Measurements from ENCODE around the gene AMMECR1.

AMMECR1 gene

DNA sequence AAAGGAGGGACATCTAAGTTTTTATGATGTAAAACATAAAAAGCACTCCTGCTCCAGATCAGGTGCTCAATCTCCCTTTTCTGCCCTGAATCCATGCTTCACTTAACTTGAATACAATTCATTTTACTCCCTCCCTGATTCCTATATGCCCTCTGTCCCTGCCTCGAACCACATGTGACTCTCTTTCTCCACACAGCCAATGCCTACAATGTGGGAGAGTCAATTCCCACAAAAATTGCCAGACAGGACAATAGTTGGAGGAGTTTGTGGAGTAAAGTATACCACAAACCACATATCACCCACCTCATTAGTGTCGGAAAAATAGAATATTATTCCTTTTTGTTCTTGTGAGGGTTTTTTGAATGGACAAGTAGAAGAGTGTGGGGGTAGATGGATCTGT, 9.7 kb downstream of the AMMECR1 start:
- ATAC-seq (ENCODE audit: insufficient read depth, low read depth): no peak
- Histone ChIP-seq H3K9ac (ENCODE audit: low read depth, low read length) (no peak overlapping the region), H3K36me3 (ENCODE audit: insufficient read depth, low read length) (no peaks in the 10 kb centered on the region), H2AFZ (ENCODE audit: low read depth, low read length) (no peak overlapping the region), H3K4me1 (ENCODE audit: insufficient read depth, low read length) (no peaks in the 10 kb centered on the region), H3K4me3 (ENCODE audit: low read depth in 1 of 2, low read length in 2 of 2) (no peak overlapping the region), H3K27ac (ENCODE audit: low read length) (no peak overlapping the region), H3K9me3 (ENCODE audit: insufficient read depth, low read length, severe bottlenecking) (no peaks in the 10 kb centered on the region), H3K79me2 (ENCODE audit: insufficient read depth, low read length) (peaks cover 31% of the 10 kb centered on the region; the same call in 1 of the 2 replicates), H4K20me1 (ENCODE audit: insufficient read depth, low read length) (no peaks in the 10 kb centered on the region), H3K27me3 (ENCODE audit: insufficient read depth, low read length, poor library complexity) (no peaks in the 10 kb centered on the region), H3K4me2 (ENCODE audit: insufficient read depth, low read length) (no peak overlapping the region)
- no peak for TF ChIP-seq CTCF (IDR thresholded peaks at IDR 0.05; ENCODE audit: borderline replicate concordance, extremely low read depth, low read length, poor library complexity, severe bottlenecking)
- DNase-seq: no peak

GRCh38 chrX:110304884-110305283, 13.0 kb downstream of the AMMECR1 start:
- no peak for TF ChIP-seq CTCF (IDR thresholded peaks at IDR 0.05; ENCODE audit: borderline replicate concordance, extremely low read depth, low read length, poor library complexity, severe bottlenecking)
- no peak for TF ChIP-seq EZH2 (IDR thresholded peaks at IDR 0.05; ENCODE audit: borderline replicate concordance, low read depth, low read length, severe bottlenecking)
- peaks cover 11% of the 10 kb centered on the region; the same call in 1 of the 2 replicates for H3K79me2 ChIP-seq (ENCODE audit: insufficient read depth, low read length)
- no peaks in the 10 kb centered on the region for H4K20me1 ChIP-seq (ENCODE audit: insufficient read depth, low read length)

GRCh38 chrX:110304371-110304770, 13.5 kb downstream of the AMMECR1 start:
- no peaks in the 10 kb centered on the region for H3K4me1 ChIP-seq (ENCODE audit: insufficient read depth, low read length)
- no peaks in the 10 kb centered on the region for H4K20me1 ChIP-seq (ENCODE audit: insufficient read depth, low read length)
- no peak overlapping the region for H3K9ac ChIP-seq (ENCODE audit: low read depth, low read length)
- no peak overlapping the region for H3K4me3 ChIP-seq (ENCODE audit: low read depth in 1 of 2, low read length in 2 of 2)
- no peak overlapping the region for H3K4me2 ChIP-seq (ENCODE audit: insufficient read depth, low read length)
- DNase-seq: no peak
- TF ChIP-seq EZH2 (IDR thresholded peaks at IDR 0.05; ENCODE audit: borderline replicate concordance, low read depth, low read length, severe bottlenecking) (no peak), CTCF (IDR thresholded peaks at IDR 0.05; ENCODE audit: borderline replicate concordance, extremely low read depth, low read length, poor library complexity, severe bottlenecking) (no peak)
- no peak for ATAC-seq (ENCODE audit: insufficient read depth, low read depth)
- H3K9me3 ChIP-seq (ENCODE audit: insufficient read depth, low read length, severe bottlenecking): no peaks in the 10 kb centered on the region
- peaks cover 10% of the 10 kb centered on the region; the same call in 1 of the 2 replicates for H3K79me2 ChIP-seq (ENCODE audit: insufficient read depth, low read length)
- H3K27ac ChIP-seq (ENCODE audit: low read length): no peak overlapping the region
- H3K36me3 ChIP-seq (ENCODE audit: insufficient read depth, low read length): no peaks in the 10 kb centered on the region
- no peak overlapping the region for H2AFZ ChIP-seq (ENCODE audit: low read depth, low read length)
- H3K27me3 ChIP-seq (ENCODE audit: insufficient read depth, low read length, poor library complexity): no peaks in the 10 kb centered on the region

More at GRCh38 chrX:110304884-110305283, 13.0 kb downstream of the AMMECR1 start:
- Histone ChIP-seq H3K36me3 (ENCODE audit: insufficient read depth, low read length) (no peaks in the 10 kb centered on the region), H3K9ac (ENCODE audit: low read depth, low read length) (no peak overlapping the region), H3K4me1 (ENCODE audit: insufficient read depth, low read length) (no peaks in the 10 kb centered on the region), H3K4me2 (ENCODE audit: insufficient read depth, low read length) (no peak overlapping the region), H2AFZ (ENCODE audit: low read depth, low read length) (no peak overlapping the region), H3K27ac (ENCODE audit: low read length) (no peak overlapping the region), H3K27me3 (ENCODE audit: insufficient read depth, low read length, poor library complexity) (no peaks in the 10 kb centered on the region), H3K4me3 (ENCODE audit: low read depth in 1 of 2, low read length in 2 of 2) (no peak overlapping the region), H3K9me3 (ENCODE audit: insufficient read depth, low read length, severe bottlenecking) (no peaks in the 10 kb centered on the region)
- ATAC-seq (ENCODE audit: insufficient read depth, low read depth) (no peak), DNase-seq (no peak)

- TF ChIP-seq EZH2 (IDR thresholded peaks at IDR 0.05; ENCODE audit: borderline replicate concordance, low read depth, low read length, severe bottlenecking): no peak
- no peak for TF ChIP-seq CTCF (IDR thresholded peaks at IDR 0.05; ENCODE audit: borderline replicate concordance, extremely low read depth, low read length, poor library complexity, severe bottlenecking)
- H3K79me2 ChIP-seq (ENCODE audit: insufficient read depth, low read length): peaks cover 2% of the 10 kb centered on the region; the same call in 1 of the 2 replicates
- H3K4me1 ChIP-seq (ENCODE audit: insufficient read depth, low read length): no peaks in the 10 kb centered on the region
- DNase-seq (no peak), ATAC-seq (ENCODE audit: insufficient read depth, low read depth) (no peak)
- no peak overlapping the region for H3K4me3 ChIP-seq (ENCODE audit: low read depth in 1 of 2, low read length in 2 of 2)
- H3K4me2 ChIP-seq (ENCODE audit: insufficient read depth, low read length): no peak overlapping the region
- H3K9me3 ChIP-seq (ENCODE audit: insufficient read depth, low read length, severe bottlenecking): no peaks in the 10 kb centered on the region
- H2AFZ ChIP-seq (ENCODE audit: low read depth, low read length): no peak overlapping the region
- H3K27ac ChIP-seq (ENCODE audit: low read length): no peak overlapping the region
- no peaks in the 10 kb centered on the region for H3K36me3 ChIP-seq (ENCODE audit: insufficient read depth, low read length)
- H3K27me3 ChIP-seq (ENCODE audit: insufficient read depth, low read length, poor library complexity): no peaks in the 10 kb centered on the region
- H4K20me1 ChIP-seq (ENCODE audit: insufficient read depth, low read length): no peaks in the 10 kb centered on the region
- no peak overlapping the region for H3K9ac ChIP-seq (ENCODE audit: low read depth, low read length)
These were observed 14.9 kb downstream of the AMMECR1 start for GRCh38 chrX:110302975-110303374.
